Hepatocyte (in vitro differentiated cells): Measurements from ENCODE around the gene IGF1. TPM values are rescaled to one million over a fixed set of nuclear protein-coding genes. Genes with fewer than 3 reads are reported as not detected.

Experiments
- DNase-seq: peaks from one replicate; pipeline ENCODE4 v3.0.0-alpha.2; 2016; ENCODE audit warnings: low spot score
- H2AFZ ChIP-seq: fragments of 200-600 bp; sonication (generic); 2 replicates; pipeline ENCODE4 v1.6.0; 2016; ENCODE audit warnings: antibody characterized with exemption, mild to moderate bottlenecking
- H3K27ac ChIP-seq: fragments of 200-600 bp; sonication (generic); 2 replicates; pipeline ENCODE4 v1.5.1; 2016; ENCODE audit warnings: mild to moderate bottlenecking
- H3K27me3 ChIP-seq: fragments of 200-600 bp; sonication (generic); 2 replicates; pipeline ENCODE4 v1.6.1; 2016
- H3K36me3 ChIP-seq: fragments of 200-600 bp; sonication (generic); replicated peaks from 2 replicates; pipeline ENCODE4 v1.5.1; 2016; ENCODE audit warnings: low read depth; ENCODE audit not compliant: insufficient read depth
- H3K4me1 ChIP-seq: fragments of 200-600 bp; sonication (generic); 2 replicates; pipeline ENCODE4 v1.5.1; 2016; ENCODE audit warnings: mild to moderate bottlenecking, moderate library complexity; ENCODE audit not compliant: insufficient read depth
- H3K4me2 ChIP-seq: fragments of 200-600 bp; sonication (generic); 2 replicates; pipeline ENCODE4 v1.6.0; 2016
- H3K4me3 ChIP-seq: fragments of 200-600 bp; sonication (generic); 2 replicates; pipeline ENCODE4 v1.5.1; 2016; ENCODE audit warnings: mild to moderate bottlenecking
- H3K79me2 ChIP-seq: fragments of 200-600 bp; sonication (generic); 2 replicates; pipeline ENCODE4 v1.6.0; 2017; ENCODE audit warnings: mild to moderate bottlenecking
- H3K9me2 ChIP-seq: fragments of 200-600 bp; sonication (generic); replicated peaks from 2 replicates; pipeline ENCODE4 v1.6.0; 2017; ENCODE audit warnings: mild to moderate bottlenecking; ENCODE audit not compliant: insufficient read depth
- H3K9me3 ChIP-seq: fragments of 200-600 bp; sonication (generic); 2 replicates; pipeline ENCODE4 v1.5.1; 2016; ENCODE audit warnings: low read depth, mild to moderate bottlenecking
- H4K20me1 ChIP-seq: fragments of 200-600 bp; sonication (generic); 2 replicates; pipeline ENCODE4 v1.6.0; 2016; ENCODE audit warnings: mild to moderate bottlenecking; ENCODE audit not compliant: insufficient read depth, poor library complexity, severe bottlenecking
- CTCF ChIP-seq: fragments of 200-600 bp; sonication (generic); IDR thresholded peaks from 2 replicates; pipeline ENCODE4 v1.5.1; 2016; ENCODE audit warnings: antibody characterized with exemption, mild to moderate bottlenecking; ENCODE audit not compliant: poor library complexity
- EZH2 ChIP-seq: fragments of 200-600 bp; sonication (generic); IDR thresholded peaks from 2 replicates; pipeline ENCODE4 v1.6.1; 2016; ENCODE audit warnings: antibody characterized with exemption, mild to moderate bottlenecking, borderline replicate concordance
- EZH2phosphoT487 ChIP-seq: fragments of 200-600 bp; sonication (generic); IDR thresholded peaks from one replicate; pipeline ENCODE4 v1.6.1; 2018; ENCODE audit warnings: antibody characterized with exemption, mild to moderate bottlenecking, low read depth, moderate library complexity; ENCODE audit not compliant: unreplicated experiment, severe bottlenecking
- WGBS: methylation state at CpG from one replicate; pipeline ENCODE4 v1.1.6; 2016; ENCODE audit warnings: low lambda C conversion rate; ENCODE audit errors: missing lambda C conversion rate; 5-methylcytosine and 5-hydroxymethylcytosine counted together
- polyA plus RNA-seq: library from polyadenylated mRNA; unstranded; fragments of >200 nt; fragmentation: Nextera tagmentation; extraction: Ambion mirVana; gene quantifications from 2 replicates; pipeline ENCODE4 v1.2.1, GENCODE V29; 2016
- total RNA-seq: library from RNA; depleted of rRNA; stranded (reverse); fragments of >200 nt; gene quantifications from 2 replicates; pipeline ENCODE4 v1.2.3, GENCODE V29; 2014

The IGF1 gene
- total and polyA plus RNA-seq, 2 experiments from 2014 or later: 10.0 to 12.0 TPM

- Histone ChIP-seq H3K27me3 (no peaks in the 10 kb centered on the region), H2AFZ (no peak overlapping the region), H3K27ac (no peak overlapping the region), H3K9me3 (no peaks in the 10 kb centered on the region), H3K79me2 (no peaks in the 10 kb centered on the region), H3K4me2 (no peak overlapping the region), H3K4me1 (no peaks in the 10 kb centered on the region), H3K4me3 (no peak overlapping the region), H4K20me1 (no peaks in the 10 kb centered on the region), H3K36me3 (no peaks in the 10 kb centered on the region), H3K9me2 (no peaks in the 10 kb centered on the region)
- no peak for DNase-seq
- TF ChIP-seq EZH2phosphoT487 (no peak), CTCF (no peak), EZH2 (no peak)
- WGBS: 59% methylated on average over 3 of the region's 3 CpGs
Measured at GRCh38 chr12:102510463-102510862, 30.1 kb upstream of the IGF1 start.

- no peaks in the 10 kb centered on the region for H4K20me1 ChIP-seq
- no peak overlapping the region for H3K27ac ChIP-seq
- no peak for DNase-seq
- H3K27me3 ChIP-seq: no peaks in the 10 kb centered on the region
- no peak overlapping the region for H3K4me3 ChIP-seq
- no peaks in the 10 kb centered on the region for H3K36me3 ChIP-seq
- H3K79me2 ChIP-seq: no peaks in the 10 kb centered on the region
- no peaks in the 10 kb centered on the region for H3K9me2 ChIP-seq
- no peaks in the 10 kb centered on the region for H3K4me1 ChIP-seq
- TF ChIP-seq EZH2: no peak
- TF ChIP-seq EZH2phosphoT487: no peak
- TF ChIP-seq CTCF: no peak
- H3K9me3 ChIP-seq: no peaks in the 10 kb centered on the region
- no peak overlapping the region for H2AFZ ChIP-seq
- no peak overlapping the region for H3K4me2 ChIP-seq
- WGBS: 46% methylated on average over 1 of the region's 1 CpG
Measured at GRCh38 chr12:102510031-102510430, 29.7 kb upstream of the IGF1 start.

- Histone ChIP-seq H3K4me1 (no peaks in the 10 kb centered on the region), H3K9me3 (no peaks in the 10 kb centered on the region), H2AFZ (no peak overlapping the region), H3K36me3 (no peaks in the 10 kb centered on the region), H3K27me3 (no peaks in the 10 kb centered on the region), H3K27ac (no peak overlapping the region), H4K20me1 (no peaks in the 10 kb centered on the region), H3K4me2 (no peak overlapping the region), H3K79me2 (no peaks in the 10 kb centered on the region), H3K4me3 (no peak overlapping the region), H3K9me2 (no peaks in the 10 kb centered on the region)
- no peak for DNase-seq
- TF ChIP-seq CTCF (no peak), EZH2phosphoT487 (no peak), EZH2 (no peak)
Measured at GRCh38 chr12:102509123-102509626, 28.8 kb upstream of the IGF1 start.

GRCh38 chr12:102508052-102508451 is 27.7 kb upstream of the IGF1 start:
- H3K4me2 ChIP-seq: no peak overlapping the region
- no peaks in the 10 kb centered on the region for H3K36me3 ChIP-seq
- H3K4me3 ChIP-seq: no peak overlapping the region
- H3K27ac ChIP-seq: no peak overlapping the region
- no peaks in the 10 kb centered on the region for H3K4me1 ChIP-seq
- no peaks in the 10 kb centered on the region for H3K9me2 ChIP-seq
- no peaks in the 10 kb centered on the region for H3K27me3 ChIP-seq
- H4K20me1 ChIP-seq: no peaks in the 10 kb centered on the region
- H3K9me3 ChIP-seq: no peaks in the 10 kb centered on the region
- no peak for DNase-seq
- H2AFZ ChIP-seq: no peak overlapping the region
- H3K79me2 ChIP-seq: no peaks in the 10 kb centered on the region
- no peak for TF ChIP-seq EZH2
- no peak for TF ChIP-seq CTCF
- no peak for TF ChIP-seq EZH2phosphoT487
